NK-92 (cell line): ENCODE results near the gene CSRNP2.
A peak's percentile ranks its signal among the peaks of the same experiment; 100 is the strongest.
"Not testable (repeated sequence)": the region's sequence is repeated elsewhere in the genome, so short reads cannot be mapped to it uniquely, and the experiment has no call there.

Experiments
- DNase-seq: peaks from one replicate; lab custom pipeline; 2025; ENCODE audit not compliant: unreplicated experiment; lab: John Stamatoyannopoulos, UW

Gene CSRNP2

GRCh38 chr12:51078346-51078745 lies 5.0 kb downstream of the CSRNP2 start:
- not testable (repeated sequence) for DNase-seq

GRCh38 chr12:51077930-51078329 lies 5.5 kb downstream of the CSRNP2 start:
- no peak for DNase-seq

- DNase-seq: no peak
These were observed 7.0 kb downstream of the CSRNP2 start for GRCh38 chr12:51076236-51076930.

- no peak for DNase-seq
These were observed 8.0 kb downstream of the CSRNP2 start for GRCh38 chr12:51075390-51075789.

GRCh38 chr12:51071663-51072062 lies 11.7 kb downstream of the CSRNP2 start:
- DNase-seq: no peak

GRCh38 chr12:51070004-51070403 lies 13.4 kb downstream of the CSRNP2 start:
- DNase-seq: no peak

- no peak for DNase-seq
These were observed 15.6 kb downstream of the CSRNP2 start for GRCh38 chr12:51067771-51068170.

GRCh38 chr12:51067229-51067628 lies 16.2 kb downstream of the CSRNP2 start:
- no peak for DNase-seq

GRCh38 chr12:51065530-51065929 lies 17.9 kb downstream of the CSRNP2 start:
- no peak for DNase-seq

GRCh38 chr12:51062631-51063397 lies 20.6 kb downstream of the CSRNP2 start:
- no peak for DNase-seq

- no peak for DNase-seq
These were observed 24.3 kb downstream of the CSRNP2 start for GRCh38 chr12:51059086-51059485.

GRCh38 chr12:51056242-51056641 lies 27.2 kb downstream of the CSRNP2 start:
- no peak for DNase-seq

GRCh38 chr12:51055060-51055459 lies 28.3 kb downstream of the CSRNP2 start:
- no peak for DNase-seq

- DNase-seq: no peak
These were observed 31.6 kb downstream of the CSRNP2 start for GRCh38 chr12:51051787-51052186.

- no peak for DNase-seq
These were observed 33.9 kb downstream of the CSRNP2 start for GRCh38 chr12:51049525-51049924.

- DNase-seq: no peak
These were observed 34.6 kb downstream of the CSRNP2 start for GRCh38 chr12:51048661-51049251.

GRCh38 chr12:51047655-51048540 lies 35.5 kb downstream of the CSRNP2 start, which contains the start of gene LETMD1:
TSS of gene LETMD1 (plus strand) at chr12:51048327. CDS start at chr12:51048357, 30 bp downstream.
- DNase-seq: peak; percentile 41

GRCh38 chr12:51036279-51036678 lies 47.1 kb downstream of the CSRNP2 start:
- no peak for DNase-seq

GRCh38 chr12:51033457-51034089 lies 49.8 kb downstream of the CSRNP2 start:
- DNase-seq: no peak

- DNase-seq: no peak
These were observed 50.3 kb downstream of the CSRNP2 start for GRCh38 chr12:51033048-51033447.

GRCh38 chr12:51028813-51029150 lies 54.6 kb downstream of the CSRNP2 start:
- no peak for DNase-seq
